Mesothelial cell of epicardium (in vitro differentiated cells): ENCODE data around the gene WNT3. TPM values are rescaled to one million over a fixed set of nuclear protein-coding genes. Genes with fewer than 3 reads are reported as not detected.
"Not testable (repeated sequence)": the region's sequence is repeated elsewhere in the genome, so short reads cannot be mapped to it uniquely, and the experiment has no call there.

ENCODE experiments used
- DNase-seq, 2 experiments: peaks; one replicate each; pipeline ENCODE4 v3.0.0; 2021; ENCODE audit warnings: low spot score in 2 of 2; ENCODE audit not compliant: unreplicated experiment in 2 of 2
- H3K27ac Mint-ChIP-seq: 2 replicates; pipeline ENCODE4 v1.8.0; 2021; ENCODE audit warnings: mixed read lengths
- H3K27me3 Mint-ChIP-seq: 2 replicates; pipeline ENCODE4 v1.8.0; 2021; ENCODE audit warnings: low read depth, mixed read lengths
- H3K36me3 Mint-ChIP-seq: 2 replicates; pipeline ENCODE4 v1.8.0; 2021; ENCODE audit warnings: mixed read lengths
- H3K4me1 Mint-ChIP-seq: 2 replicates; pipeline ENCODE4 v1.8.0; 2021; ENCODE audit warnings: mixed read lengths
- H3K4me3 Mint-ChIP-seq: 2 replicates; pipeline ENCODE4 v1.8.0; 2021; ENCODE audit warnings: mild to moderate bottlenecking, moderate library complexity, mixed read lengths
- H3K9me3 Mint-ChIP-seq: 2 replicates; pipeline ENCODE4 v1.8.0; 2021; ENCODE audit warnings: mixed read lengths
- CTCF ChIP-seq: fragments of 200-600 bp; sonication (generic); IDR thresholded peaks from one replicate; pipeline ENCODE4 v1.5.0; 2021; ENCODE audit warnings: antibody characterized with exemption; ENCODE audit not compliant: unreplicated experiment
- total RNA-seq: library from RNA; stranded (reverse); gene quantifications from 3 replicates; pipeline ENCODE4 v1.2.1, GENCODE V29; 2021

Gene WNT3
- total RNA-seq, 1 donor from 2014 or later = 65.7 TPM

- no peaks in the 10 kb centered on the region for H3K9me3 Mint-ChIP-seq
- H3K36me3 Mint-ChIP-seq = peaks cover 38% of the 10 kb centered on the region
- peak overlapping the region; percentile 78 for H3K27ac Mint-ChIP-seq
Observed at GRCh38 chr17:46764709-46765401, 53.6 kb downstream of the WNT3 start.

GRCh38 chr17:46764000-46764708, 54.3 kb downstream of the WNT3 start:
- H3K9me3 Mint-ChIP-seq = no peaks in the 10 kb centered on the region
- H3K4me3 Mint-ChIP-seq = no peak overlapping the region
- no peak for TF ChIP-seq CTCF
- peaks cover 41% of the 10 kb centered on the region for H3K36me3 Mint-ChIP-seq
- peaks cover 32% of the 10 kb centered on the region for H3K4me1 Mint-ChIP-seq
- DNase-seq = no peak
- no peaks in the 10 kb centered on the region for H3K27me3 Mint-ChIP-seq
- peak overlapping the region; percentile 61 for H3K27ac Mint-ChIP-seq

More at GRCh38 chr17:46764709-46765401, 53.6 kb downstream of the WNT3 start:
- no peak for TF ChIP-seq CTCF
- DNase-seq = peak in 1 of 2 experiments; percentile 36
- Mint-ChIP-seq H3K4me3 (no peak overlapping the region), H3K27me3 (no peaks in the 10 kb centered on the region), H3K4me1 (peaks cover 31% of the 10 kb centered on the region)

GRCh38 chr17:46763416-46763815, 55.1 kb downstream of the WNT3 start:
- Mint-ChIP-seq H3K4me1 (peaks cover 34% of the 10 kb centered on the region), H3K9me3 (no peaks in the 10 kb centered on the region), H3K27me3 (no peaks in the 10 kb centered on the region), H3K36me3 (peaks cover 41% of the 10 kb centered on the region), H3K27ac (peak overlapping the region; percentile 62), H3K4me3 (no peak overlapping the region)
- no peak for DNase-seq
- no peak for TF ChIP-seq CTCF

- H3K9me3 Mint-ChIP-seq = no peaks in the 10 kb centered on the region
- H3K27me3 Mint-ChIP-seq = no peaks in the 10 kb centered on the region
- peaks cover 41% of the 10 kb centered on the region for H3K4me1 Mint-ChIP-seq
- H3K27ac Mint-ChIP-seq = peak overlapping the region; percentile 5
- DNase-seq = no peak
- peaks cover 37% of the 10 kb centered on the region for H3K36me3 Mint-ChIP-seq
- H3K4me3 Mint-ChIP-seq = no peak overlapping the region
- TF ChIP-seq CTCF = no peak
Observed at GRCh38 chr17:46759141-46759540, 59.4 kb downstream of the WNT3 start.

GRCh38 chr17:46758614-46759013, 59.9 kb downstream of the WNT3 start:
- Mint-ChIP-seq H3K27me3 (no peaks in the 10 kb centered on the region), H3K4me3 (no peak overlapping the region), H3K9me3 (no peaks in the 10 kb centered on the region), H3K36me3 (peaks cover 32% of the 10 kb centered on the region), H3K27ac (no peak overlapping the region), H3K4me1 (peaks cover 41% of the 10 kb centered on the region)
- DNase-seq = no peak
- TF ChIP-seq CTCF = no peak

- peaks cover 41% of the 10 kb centered on the region for H3K4me1 Mint-ChIP-seq
- not testable (repeated sequence) for H3K4me3 Mint-ChIP-seq
Observed at GRCh38 chr17:46757588-46757987, 60.9 kb downstream of the WNT3 start.

More at GRCh38 chr17:46757588-46757987, 60.9 kb downstream of the WNT3 start:
- DNase-seq, H3K9me3 Mint-ChIP-seq, H3K27ac Mint-ChIP-seq, H3K27me3 Mint-ChIP-seq: not testable (repeated sequence)
- peaks cover 26% of the 10 kb centered on the region for H3K36me3 Mint-ChIP-seq
